Thymus (tissue), 14 donors: ENCODE data around the gene TAL2. TPM values are rescaled to one million over a fixed set of nuclear protein-coding genes. Genes with fewer than 3 reads are reported as not detected.

ENCODE experiments used
- DNase-seq, 9 donors: peaks; one replicate each; pipeline ENCODE4 v3.0.0-alpha.2; 2013; ENCODE audit warnings: low spot score in 9 of 9, low read depth in 6 of 9, missing footprints in 1 of 9
- H3K27ac ChIP-seq, 2 donors: one replicate each; pipeline ENCODE4 v1.5.1; 2013; ENCODE audit warnings: control low read depth in 1 of 2, low read depth in 1 of 2, low read length in 1 of 2, mild to moderate bottlenecking in 1 of 2, moderate library complexity in 1 of 2
- H3K27me3 ChIP-seq, 2 donors: one replicate each; pipeline ENCODE4 v1.5.1; 2013; ENCODE audit warnings: low read length in 1 of 2; ENCODE audit not compliant: control insufficient read depth in 2 of 2, insufficient read depth in 1 of 2
- H3K36me3 ChIP-seq, 2 donors: one replicate each; pipeline ENCODE4 v1.5.1; 2013; ENCODE audit warnings: low read length in 1 of 2, mild to moderate bottlenecking in 1 of 2, moderate library complexity in 1 of 2; ENCODE audit not compliant: control insufficient read depth in 2 of 2, insufficient read depth in 2 of 2
- H3K4me1 ChIP-seq, 2 donors: one replicate each; pipeline ENCODE4 v1.5.1; 2013; ENCODE audit warnings: low read length in 2 of 2; ENCODE audit not compliant: control insufficient read depth in 2 of 2, insufficient read depth in 2 of 2
- H3K4me3 ChIP-seq, 2 donors: one replicate each; pipeline ENCODE4 v1.5.1; 2013; ENCODE audit warnings: low read length in 2 of 2, control low read depth in 1 of 2, mild to moderate bottlenecking in 1 of 2
- H3K9me3 ChIP-seq, 2 donors: one replicate each; pipeline ENCODE4 v1.5.1; 2013; ENCODE audit warnings: low read length in 1 of 2, mild to moderate bottlenecking in 1 of 2; ENCODE audit not compliant: control insufficient read depth in 2 of 2, insufficient read depth in 1 of 2
- WGBS: extraction: QIAGEN DNeasy Blood & Tissue Kit; methylation state at CpG from one replicate; pipeline ENCODE4 v1.1.7; 2013; 5-methylcytosine and 5-hydroxymethylcytosine counted together
- long read RNA-seq, 10 donors: transcript quantifications; one replicate each; lab custom pipeline, GENCODE V29; 2026
- polyA plus RNA-seq: library from polyadenylated mRNA; stranded (reverse); fragments of 200-250 nt; gene quantifications from one replicate; pipeline ENCODE4 v1.2.3, GENCODE V29; 2013
- total RNA-seq: library from RNA; stranded (reverse); fragments of 120-200 nt; gene quantifications from one replicate; pipeline ENCODE4 v1.2.4, GENCODE V29; 2013
- donor health status: healthy.

The TAL2 gene
- 0.19 TPM for total RNA-seq
- 0.32 TPM for polyA plus RNA-seq
- long read RNA-seq, donor 1 = 0 reads
- long read RNA-seq, donor 2 = 0 reads
- long read RNA-seq, donor 3 = 0 reads
- long read RNA-seq, donor 4 = 0 reads
- long read RNA-seq, donor 5, partial matches to known transcripts = 0 of 1 reads
- long read RNA-seq, donor 5, other reads (novel, unspliced or antisense) = 0 of 1 reads
- long read RNA-seq, donor 6 = 0 reads
- long read RNA-seq, donor 7, partial matches to known transcripts = 0 of 1 reads
- long read RNA-seq, donor 7, other reads (novel, unspliced or antisense) = 0 of 1 reads
- long read RNA-seq, donor 8 = 0 reads
- long read RNA-seq, donor 9 = 0 reads
- long read RNA-seq, donor 10, partial matches to known transcripts = 0 of 1 reads
- long read RNA-seq, donor 10, other reads (novel, unspliced or antisense) = 0 of 1 reads

- no peak for DNase-seq
- Histone ChIP-seq H3K36me3 (no peaks in the 10 kb centered on the region), H3K4me3 (no peak within 1 kb of the TSS), H3K27ac (no peak within 1 kb of the TSS), H3K4me1 (no peaks in the 10 kb centered on the region), H3K9me3 (no peaks in the 10 kb centered on the region), H3K27me3 (peaks cover 0 to 1% of the 10 kb centered on the region in 2 donors)
- 94% methylated on average over 12 of the region's 12 CpGs for WGBS
Measured at GRCh38 chr9:105662184-105663104, at the start of gene TAL2. TAL2 (plus strand) TSS chr9:105662457; CDS start chr9:105662497, 40 bp downstream.

- WGBS = 97% methylated on average over 2 of the region's 2 CpGs
Measured at GRCh38 chr9:105621001-105621400, 41.3 kb upstream of the TAL2 start.

GRCh38 chr9:105625088-105625487, 37.2 kb upstream of the TAL2 start:
- no peaks in the 10 kb centered on the region for H3K4me1 ChIP-seq
- H3K27me3 ChIP-seq = no peaks in the 10 kb centered on the region
- H3K27ac ChIP-seq = no peak overlapping the region
- DNase-seq = no peak
- H3K36me3 ChIP-seq = no peaks in the 10 kb centered on the region
- no peak overlapping the region for H3K4me3 ChIP-seq
- no peaks in the 10 kb centered on the region for H3K9me3 ChIP-seq
- 97% methylated on average over 1 of the region's 1 CpG for WGBS

More at GRCh38 chr9:105621001-105621400, 41.3 kb upstream of the TAL2 start:
- H3K4me3 ChIP-seq = no peak overlapping the region
- no peaks in the 10 kb centered on the region for H3K4me1 ChIP-seq
- H3K9me3 ChIP-seq = no peaks in the 10 kb centered on the region
- H3K27ac ChIP-seq = no peak overlapping the region
- H3K36me3 ChIP-seq = no peaks in the 10 kb centered on the region
- H3K27me3 ChIP-seq = no peaks in the 10 kb centered on the region
- DNase-seq = no peak

- 97% methylated on average over 1 of the region's 1 CpG for WGBS
Measured at GRCh38 chr9:105632807-105633206, 29.4 kb upstream of the TAL2 start.

GRCh38 chr9:105633411-105633810, 28.8 kb upstream of the TAL2 start:
- Histone ChIP-seq H3K36me3 (no peaks in the 10 kb centered on the region), H3K27me3 (no peaks in the 10 kb centered on the region), H3K27ac (no peak overlapping the region), H3K4me1 (no peaks in the 10 kb centered on the region), H3K4me3 (no peak overlapping the region), H3K9me3 (no peaks in the 10 kb centered on the region)
- no peak for DNase-seq
- WGBS = over 99% methylated on average over 3 of the region's 3 CpGs

More at GRCh38 chr9:105632807-105633206, 29.4 kb upstream of the TAL2 start:
- Histone ChIP-seq H3K27ac (no peak overlapping the region), H3K4me1 (no peaks in the 10 kb centered on the region), H3K27me3 (no peaks in the 10 kb centered on the region), H3K9me3 (no peaks in the 10 kb centered on the region), H3K36me3 (no peaks in the 10 kb centered on the region), H3K4me3 (no peak overlapping the region)
- no peak for DNase-seq

- Histone ChIP-seq H3K4me3 (no peak overlapping the region), H3K4me1 (no peaks in the 10 kb centered on the region), H3K36me3 (no peaks in the 10 kb centered on the region), H3K27me3 (no peaks in the 10 kb centered on the region), H3K9me3 (no peaks in the 10 kb centered on the region), H3K27ac (no peak overlapping the region)
- no peak for DNase-seq
- 99% methylated on average over 1 of the region's 1 CpG for WGBS
Measured at GRCh38 chr9:105636331-105636730, 25.9 kb upstream of the TAL2 start.

GRCh38 chr9:105637787-105638395, 24.4 kb upstream of the TAL2 start:
- H3K27me3 ChIP-seq = no peaks in the 10 kb centered on the region
- DNase-seq = no peak
- over 99% methylated on average over 4 of the region's 4 CpGs for WGBS
- no peak overlapping the region for H3K27ac ChIP-seq
- no peaks in the 10 kb centered on the region for H3K9me3 ChIP-seq
- H3K36me3 ChIP-seq = no peaks in the 10 kb centered on the region
- no peak overlapping the region for H3K4me3 ChIP-seq
- H3K4me1 ChIP-seq = no peaks in the 10 kb centered on the region

- Histone ChIP-seq H3K4me3 (no peak overlapping the region), H3K36me3 (no peaks in the 10 kb centered on the region), H3K27me3 (no peaks in the 10 kb centered on the region), H3K9me3 (no peaks in the 10 kb centered on the region), H3K27ac (no peak overlapping the region), H3K4me1 (no peaks in the 10 kb centered on the region)
- DNase-seq = no peak
Measured at GRCh38 chr9:105639936-105640335, 22.3 kb upstream of the TAL2 start.

- Histone ChIP-seq H3K9me3 (no peaks in the 10 kb centered on the region), H3K27me3 (no peaks in the 10 kb centered on the region), H3K27ac (no peak overlapping the region), H3K36me3 (no peaks in the 10 kb centered on the region), H3K4me3 (no peak overlapping the region), H3K4me1 (no peaks in the 10 kb centered on the region)
- DNase-seq = no peak
Measured at GRCh38 chr9:105643795-105644194, 18.5 kb upstream of the TAL2 start.
